PC-3 (cell line): Measurements from ENCODE around the gene AKNA. TPM values are rescaled to one million over a fixed set of nuclear protein-coding genes. Genes with fewer than 3 reads are reported as not detected.

Experiments used
- ATAC-seq: fragments of 200-7000 bp; cut with Tn5 transposase; 2 replicates; pipeline ENCODE4 v1.9.1; 2020; ENCODE audit warnings: mild to moderate bottlenecking, moderate library complexity
- BruUV-seq: library from RNA; stranded (reverse); fragments of 400-500 nt; replicated peaks from 2 replicates; lab custom pipeline; 2021; lab: Mats Ljungman, UMichigan
- CTCF ChIA-PET: fragments of 300-600 bp; sonication (Branson Sonifier 250); formaldehyde crosslinking; loops from one replicate; lab custom pipeline; 2022; ENCODE audit warnings: antibody characterized with exemption; lab: Charles Lee
- POLR2A ChIA-PET: fragments of 300-600 bp; sonication (Branson Sonifier 250); formaldehyde crosslinking; loops from one replicate; lab custom pipeline; 2022; ENCODE audit warnings: antibody characterized with exemption; ENCODE audit not compliant: unreplicated experiment; lab: Charles Lee
- DNase-seq: peaks from one replicate; pipeline ENCODE4 v3.0.0-alpha.2; 2015
- H2AFZ ChIP-seq: fragments of 300-600 bp; sonication (generic); 2 replicates; pipeline ENCODE4 v1.6.0; 2016; ENCODE audit warnings: antibody characterized with exemption, low read length
- H3F3A ChIP-seq: fragments of 300-600 bp; sonication (generic); one replicate; pipeline ENCODE4 v1.6.0; 2017; ENCODE audit warnings: antibody characterized with exemption, low read length, control low read depth, mild to moderate bottlenecking; ENCODE audit not compliant: unreplicated experiment
- H3K27ac ChIP-seq: fragments of 300-600 bp; sonication (generic); 2 replicates; pipeline ENCODE4 v1.5.1; 2016; ENCODE audit warnings: mild to moderate bottlenecking, low read length
- H3K27me3 ChIP-seq: fragments of 300-600 bp; sonication (generic); 2 replicates; pipeline ENCODE4 v1.6.1; 2016; ENCODE audit warnings: low read length, mixed read lengths
- H3K36me3 ChIP-seq: fragments of 300-600 bp; sonication (generic); 2 replicates; pipeline ENCODE4 v1.6.1; 2016; ENCODE audit warnings: low read depth, mixed run types, low read length, mixed read lengths
- H3K4me1 ChIP-seq: fragments of 300-600 bp; sonication (generic); 2 replicates; pipeline ENCODE4 v1.5.1; 2016; ENCODE audit warnings: low read length; ENCODE audit not compliant: insufficient read depth
- H3K4me2 ChIP-seq: fragments of 300-600 bp; sonication (generic); 2 replicates; pipeline ENCODE4 v1.6.0; 2016; ENCODE audit warnings: low read length
- H3K4me3 ChIP-seq: fragments of 300-600 bp; sonication (generic); 2 replicates; pipeline ENCODE4 v1.5.1; 2016; ENCODE audit warnings: mild to moderate bottlenecking, low read length, mixed read lengths
- H3K79me2 ChIP-seq: fragments of 300-600 bp; sonication (generic); 2 replicates; pipeline ENCODE4 v1.6.1; 2017; ENCODE audit warnings: low read length, mixed read lengths
- H3K9ac ChIP-seq: fragments of 300-600 bp; sonication (generic); 2 replicates; pipeline ENCODE4 v1.6.0; 2016; ENCODE audit warnings: mild to moderate bottlenecking, low read length
- H3K9me2 ChIP-seq: fragments of 300-600 bp; sonication (generic); replicated peaks from 2 replicates; pipeline ENCODE4 v1.6.1; 2016; ENCODE audit warnings: mixed run types, low read length, mixed read lengths
- H3K9me3 ChIP-seq: fragments of 300-600 bp; sonication (generic); 2 replicates; pipeline ENCODE4 v1.6.1; 2016; ENCODE audit warnings: low read length, mixed read lengths
- H4K20me1 ChIP-seq: fragments of 300-600 bp; sonication (generic); 2 replicates; pipeline ENCODE4 v1.6.1; 2016; ENCODE audit warnings: low read length, mixed read lengths
- CTCF ChIP-seq: fragments of 300-600 bp; sonication (generic); conservative IDR thresholded peaks from 2 replicates; pipeline ENCODE4 v1.5.1; 2017; ENCODE audit warnings: antibody characterized with exemption, low read depth, mild to moderate bottlenecking, low read length
- EZH2 ChIP-seq: fragments of 300-600 bp; sonication (generic); IDR thresholded peaks from one replicate; pipeline ENCODE4 v1.6.1; 2017; ENCODE audit warnings: antibody characterized with exemption, mild to moderate bottlenecking, low read length; ENCODE audit not compliant: unreplicated experiment
- EZH2phosphoT487 ChIP-seq: fragments of 300-600 bp; sonication (generic); IDR thresholded peaks from 2 replicates; pipeline ENCODE4 v1.6.1; 2018; ENCODE audit warnings: mild to moderate bottlenecking, antibody characterized with exemption, low read length, borderline replicate concordance
- intact Hi-C: fragments of 100-400 bp; cut with micrococcal nuclease; formaldehyde crosslinking; loops from 2 replicates; pipeline ENCODE4 v1.9.0; 2023
- total RNA-seq: library from RNA; depleted of rRNA; stranded (reverse); fragments of >200 nt; gene quantifications from 2 replicates; pipeline ENCODE4 v1.2.3, GENCODE V29; 2014

AKNA gene
- total RNA-seq, 1 experiment from 2014 or later: 9.1 TPM

- ChIA-PET POLR2A (no interaction called here), CTCF (no interaction called here)
- no peak for DNase-seq
- Histone ChIP-seq H3K36me3 (no peaks in the 10 kb centered on the region), H3K27ac (peak overlapping the region; percentile 86), H4K20me1 (no peaks in the 10 kb centered on the region), H2AFZ (no peak overlapping the region), H3K4me3 (no peak overlapping the region), H3K9me2 (no peaks in the 10 kb centered on the region), H3K4me2 (no peak overlapping the region), H3K9me3 (no peaks in the 10 kb centered on the region), H3F3A (no peaks in the 10 kb centered on the region), H3K9ac (no peak overlapping the region), H3K27me3 (no peaks in the 10 kb centered on the region), H3K79me2 (no peaks in the 10 kb centered on the region), H3K4me1 (peaks cover 57% of the 10 kb centered on the region)
- BruUV-seq: no TSS peak
- intact Hi-C loops: loop anchor here (2.0 kb wide), 1 partner anchor 25 kb away; no protein-coding TSS in a partner anchor
- no peak for TF ChIP-seq EZH2
- no peak for ATAC-seq
These were observed 20.4 kb downstream of the AKNA start for GRCh38 chr9:114367366-114367765.

- no peaks in the 10 kb centered on the region for H3K36me3 ChIP-seq
- DNase-seq (peak; percentile 87), ATAC-seq (peak; percentile 95)
- no peaks in the 10 kb centered on the region for H3K9me3 ChIP-seq
- no TSS peak for BruUV-seq
- TF ChIP-seq EZH2 (no peak), CTCF (no peak), EZH2phosphoT487 (no peak)
- ChIA-PET CTCF (no interaction called here), POLR2A (no interaction called here)
- H3K9me2 ChIP-seq: no peaks in the 10 kb centered on the region
- H3K4me2 ChIP-seq: peak overlapping the region; percentile 68
- peak overlapping the region; percentile 52 for H3K9ac ChIP-seq
- H3K4me1 ChIP-seq: peaks cover 49% of the 10 kb centered on the region
- H3K27me3 ChIP-seq: no peaks in the 10 kb centered on the region
- no peaks in the 10 kb centered on the region for H3F3A ChIP-seq
- no peaks in the 10 kb centered on the region for H3K79me2 ChIP-seq
- peak overlapping the region; percentile 86 for H3K27ac ChIP-seq
- H3K4me3 ChIP-seq: no peak overlapping the region; the same call in 1 of the 2 replicates
- intact Hi-C loops: loop anchor here (2.0 kb wide), 1 partner anchor 26 kb away; no protein-coding TSS in a partner anchor
- H4K20me1 ChIP-seq: no peaks in the 10 kb centered on the region
- no peak overlapping the region for H2AFZ ChIP-seq
These were observed 21.3 kb downstream of the AKNA start for GRCh38 chr9:114366334-114367128.

GRCh38 chr9:114365194-114365593 is 22.6 kb downstream of the AKNA start:
- DNase-seq (no peak), ATAC-seq (no peak)
- POLR2A ChIA-PET: no interaction called here
- Histone ChIP-seq H3K79me2 (no peaks in the 10 kb centered on the region), H3F3A (no peaks in the 10 kb centered on the region), H2AFZ (no peak overlapping the region), H3K4me2 (no peak overlapping the region), H4K20me1 (no peaks in the 10 kb centered on the region), H3K9ac (peak overlapping the region; percentile 72; the same call in 1 of the 2 replicates), H3K4me3 (no peak overlapping the region), H3K9me2 (no peaks in the 10 kb centered on the region), H3K9me3 (no peaks in the 10 kb centered on the region), H3K4me1 (peaks cover 41% of the 10 kb centered on the region), H3K36me3 (no peaks in the 10 kb centered on the region), H3K27ac (peak overlapping the region; percentile 98), H3K27me3 (no peaks in the 10 kb centered on the region)
- intact Hi-C loops: no loop called here
- CTCF ChIA-PET: no interaction called here
- no peak for TF ChIP-seq EZH2
- no peak for TF ChIP-seq EZH2phosphoT487
- TF ChIP-seq CTCF: no peak
- BruUV-seq: no TSS peak
